ENCODE measurements around the gene RHOH.
A peak's percentile ranks its signal among the peaks of the same experiment; 100 is the strongest.

RHOH gene

GRCh38 chr4:40238700-40239548 is 42.1 kb downstream of the RHOH start:
- DNase-seq: peak; percentile 84 to 91

GRCh38 chr4:40240040-40240653 is 43.3 kb downstream of the RHOH start:
- DNase-seq: no peak

GRCh38 chr4:40241026-40241425 is 44.2 kb downstream of the RHOH start:
- DNase-seq: no peak

- DNase-seq: peak; percentile 50 to 60
These were observed 45.1 kb downstream of the RHOH start for GRCh38 chr4:40241941-40242340.

GRCh38 chr4:40243386-40243948 is 46.6 kb downstream of the RHOH start:
- no peak for DNase-seq

- peak in 1 of 2 donors; percentile 47 for DNase-seq
These were observed 47.8 kb downstream of the RHOH start for GRCh38 chr4:40244606-40245005.

- no peak for DNase-seq
These were observed 48.7 kb downstream of the RHOH start for GRCh38 chr4:40245550-40245949.

GRCh38 chr4:40246011-40246900 is 49.4 kb downstream of the RHOH start:
- no peak for DNase-seq

GRCh38 chr4:40246938-40247337 is 50.1 kb downstream of the RHOH start:
- no peak for DNase-seq

- DNase-seq: peak; percentile 66 to 74
These were observed 50.5 kb downstream of the RHOH start for GRCh38 chr4:40247350-40247749.

- DNase-seq: no peak
These were observed 54.5 kb downstream of the RHOH start for GRCh38 chr4:40251366-40251765.

- no peak for DNase-seq
These were observed 57.1 kb downstream of the RHOH start for GRCh38 chr4:40253906-40254305.

- DNase-seq: no peak
These were observed 58.0 kb downstream of the RHOH start for GRCh38 chr4:40254608-40255392.

GRCh38 chr4:40255393-40256281 is 58.8 kb downstream of the RHOH start:
- no peak for DNase-seq

- DNase-seq: no peak
These were observed 59.5 kb downstream of the RHOH start for GRCh38 chr4:40256329-40256728.

GRCh38 chr4:40256817-40257216 is 60.0 kb downstream of the RHOH start:
- no peak for DNase-seq

- DNase-seq: no peak
These were observed 61.8 kb downstream of the RHOH start for GRCh38 chr4:40258627-40259026.

- DNase-seq: no peak
These were observed 64.6 kb downstream of the RHOH start for GRCh38 chr4:40261231-40262076.

GRCh38 chr4:40262077-40262528 is 65.3 kb downstream of the RHOH start:
- DNase-seq: no peak

GRCh38 chr4:40262861-40263260 is 66.0 kb downstream of the RHOH start:
- no peak for DNase-seq
